AG04450 (cell line): ENCODE data around the gene ARF3. TPM values are rescaled to one million over a fixed set of nuclear protein-coding genes. Genes with fewer than 3 reads are reported as not detected.

Experiments
- CTCF ChIA-PET: fragments of 300-600, 350-600 bp; formaldehyde crosslinking; extraction: SDS; loops from one replicate; lab custom pipeline; 2022; ENCODE audit warnings: antibody characterized with exemption, inconsistent platforms; lab: Charles Lee
- POLR2A ChIA-PET: fragments of 350-600 bp; formaldehyde crosslinking; extraction: SDS; loops from one replicate; lab custom pipeline; 2021; ENCODE audit warnings: antibody characterized with exemption, inconsistent platforms; lab: Yijun Ruan, JAX
- DNase-seq: peaks from one replicate; pipeline ENCODE4 v3.0.0-alpha.2; 2011; ENCODE audit warnings: low read depth, low spot score
- H3K27ac ChIP-seq: one replicate; pipeline ENCODE4 v1.5.1; 2012; ENCODE audit warnings: low read depth, low read length, control low read depth
- H3K27me3 ChIP-seq: one replicate; pipeline ENCODE4 v1.6.0; 2012; ENCODE audit warnings: low read length; ENCODE audit not compliant: control insufficient read depth, insufficient read depth
- H3K4me3 ChIP-seq: 2 replicates; pipeline ENCODE4 v1.5.1; 2011; ENCODE audit warnings: mild to moderate bottlenecking, low read depth, low read length, control low read depth
- H3K9me3 ChIP-seq: 2 replicates; pipeline ENCODE4 v1.5.1; 2012; ENCODE audit warnings: low read length; ENCODE audit not compliant: control insufficient read depth, insufficient read depth
- polyA plus RNA-seq: library from polyadenylated mRNA; depleted of rRNA; stranded (reverse); fragments of >200 nt; gene quantifications from 2 replicates; pipeline ENCODE4 v1.2.3, GENCODE V29; 2011
- TF ChIP-seq, protein P1 (sequence below): IDR thresholded peaks from 2 replicates; pipeline ENCODE4 v1.5.1; 2011; ENCODE audit warnings: low read depth, low read length, control low read depth, inconsistent platforms

ARF3 gene
- polyA plus RNA-seq, 1 experiment, result 260 TPM

DNA sequence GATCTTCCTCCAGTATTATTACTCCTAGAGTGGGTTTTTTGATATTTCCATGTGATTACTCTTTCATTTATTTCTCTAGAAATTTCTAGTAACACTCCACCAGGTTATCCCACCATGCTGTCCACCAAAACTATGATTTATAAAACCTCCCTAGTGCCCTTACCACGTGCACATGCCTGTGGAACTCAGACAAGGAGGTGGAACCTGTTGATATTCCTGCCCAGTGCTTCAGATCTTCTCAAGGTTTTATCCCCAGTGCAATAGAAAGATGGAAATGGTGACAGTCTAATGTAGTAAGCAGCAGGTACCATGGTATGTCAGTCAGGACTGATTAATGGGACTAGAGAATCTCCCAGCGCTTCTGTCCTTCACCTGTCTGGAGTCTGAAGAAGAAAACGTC, 3.5 kb upstream of the ARF3 start:
- Histone ChIP-seq H3K9me3 (peaks cover 6% of the 10 kb centered on the region; the same call in 1 of the 2 replicates), H3K27ac (no peak overlapping the region), H3K27me3 (peaks cover 9% of the 10 kb centered on the region), H3K4me3 (no peak overlapping the region)
- no peak for DNase-seq
- TF ChIP-seq, protein P1, sequence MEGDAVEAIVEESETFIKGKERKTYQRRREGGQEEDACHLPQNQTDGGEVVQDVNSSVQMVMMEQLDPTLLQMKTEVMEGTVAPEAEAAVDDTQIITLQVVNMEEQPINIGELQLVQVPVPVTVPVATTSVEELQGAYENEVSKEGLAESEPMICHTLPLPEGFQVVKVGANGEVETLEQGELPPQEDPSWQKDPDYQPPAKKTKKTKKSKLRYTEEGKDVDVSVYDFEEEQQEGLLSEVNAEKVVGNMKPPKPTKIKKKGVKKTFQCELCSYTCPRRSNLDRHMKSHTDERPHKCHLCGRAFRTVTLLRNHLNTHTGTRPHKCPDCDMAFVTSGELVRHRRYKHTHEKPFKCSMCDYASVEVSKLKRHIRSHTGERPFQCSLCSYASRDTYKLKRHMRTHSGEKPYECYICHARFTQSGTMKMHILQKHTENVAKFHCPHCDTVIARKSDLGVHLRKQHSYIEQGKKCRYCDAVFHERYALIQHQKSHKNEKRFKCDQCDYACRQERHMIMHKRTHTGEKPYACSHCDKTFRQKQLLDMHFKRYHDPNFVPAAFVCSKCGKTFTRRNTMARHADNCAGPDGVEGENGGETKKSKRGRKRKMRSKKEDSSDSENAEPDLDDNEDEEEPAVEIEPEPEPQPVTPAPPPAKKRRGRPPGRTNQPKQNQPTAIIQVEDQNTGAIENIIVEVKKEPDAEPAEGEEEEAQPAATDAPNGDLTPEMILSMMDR, result no peak
- POLR2A ChIA-PET, result interaction anchor here (0.6 kb wide), 1 partner anchor 14 kb away, joined by 5 read pairs; no protein-coding TSS in a partner anchor
- CTCF ChIA-PET, result interaction anchor here (1.0 kb wide), 1 partner anchor 17 kb away, joined by 3 read pairs; the partner anchor contains the start of gene WNT1

DNA sequence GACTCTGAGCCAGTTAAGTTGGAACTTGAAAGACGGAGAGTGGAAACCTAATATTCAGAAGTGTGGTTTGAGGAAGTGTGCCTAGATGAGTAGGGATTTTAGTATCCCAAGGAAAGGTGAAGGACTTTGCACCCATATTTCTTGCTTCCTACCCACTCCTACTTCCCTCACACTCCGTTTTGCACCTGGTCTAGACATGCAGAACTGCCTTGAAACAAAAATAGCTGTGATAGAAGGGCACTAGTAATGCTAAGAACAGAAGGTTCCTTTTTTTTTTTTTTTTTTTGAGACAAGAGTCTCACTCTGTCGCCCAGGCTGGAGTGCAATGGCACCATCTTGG, 732 bp upstream of the ARF3 start:
- POLR2A ChIA-PET, result interaction anchor here (0.6 to 1.8 kb wide), 11 partner anchors 10 to 308 kb away, joined by 3 to 13 read pairs (median 5); partner anchors contain the start of genes FKBP11 and WNT10B
- no peak for DNase-seq
- Histone ChIP-seq H3K27me3 (peaks cover 5% of the 10 kb centered on the region), H3K9me3 (peaks cover 6% of the 10 kb centered on the region; the same call in 1 of the 2 replicates), H3K27ac (no peak overlapping the region), H3K4me3 (peak overlapping the region; percentile 97)
- TF ChIP-seq, protein P1, result no peak
- CTCF ChIA-PET, result interaction anchor here (0.7 to 2.2 kb wide), 12 partner anchors 9 to 172 kb away, joined by 3 to 12 read pairs (median 4); partner anchors contain the start of gene WNT1

- CTCF ChIA-PET, result interaction anchor here (0.5 to 2.2 kb wide), 10 partner anchors 15 to 104 kb away, joined by 3 to 12 read pairs (median 4); partner anchors contain the start of gene WNT1
- POLR2A ChIA-PET, result interaction anchor here (0.6 to 1.8 kb wide), 9 partner anchors 9 to 1199 kb away, joined by 3 to 13 read pairs (median 6); partner anchors contain the start of genes FKBP11 and WNT10B
Measured at GRCh38 chr12:48956279-48957140, 777 bp downstream of the ARF3 start.

GRCh38 chr12:48954841-48955501, 2.3 kb downstream of the ARF3 start:
- ChIA-PET CTCF (interaction anchor here (1.1 to 1.8 kb wide), 4 partner anchors 19 to 140 kb away, joined by 3 to 7 read pairs (median 4); a partner anchor contains a TSS), POLR2A (no interaction called here)
- peaks cover 6% of the 10 kb centered on the region; the same call in 1 of the 2 replicates for H3K9me3 ChIP-seq
- DNase-seq, result no peak
- H3K27me3 ChIP-seq, result peaks cover 5% of the 10 kb centered on the region
- no peak overlapping the region for H3K4me3 ChIP-seq
- TF ChIP-seq, protein P1, result no peak
- no peak overlapping the region for H3K27ac ChIP-seq

More at GRCh38 chr12:48956279-48957140, 777 bp downstream of the ARF3 start:
- TF ChIP-seq, protein P1, result 0 out of 2 replicates have a peak, but pooled peaks have one; percentile 11
- H3K9me3 ChIP-seq, result peaks cover 6% of the 10 kb centered on the region; the same call in 1 of the 2 replicates
- H3K27ac ChIP-seq, result peak overlapping the region; percentile 80
- peaks cover 5% of the 10 kb centered on the region for H3K27me3 ChIP-seq
- DNase-seq, result peak; percentile 89
- peak overlapping the region; percentile 97 for H3K4me3 ChIP-seq
